Activated CD8-positive, alpha-beta memory T cell treated with anti-CD3 and anti-CD28 coated beads for 1 hour (primary cell): ENCODE results near the gene CEP250.
"Not testable (repeated sequence)": the region's sequence is repeated elsewhere in the genome, so short reads cannot be mapped to it uniquely, and the experiment has no call there.

Source experiments
- DNase-seq, 2 donors: peaks; one replicate each; pipeline ENCODE4 v3.0.0-alpha.2; 2020; ENCODE audit warnings: low read depth in 1 of 2; ENCODE audit errors: extremely low read depth in 1 of 2

The CEP250 gene

DNA sequence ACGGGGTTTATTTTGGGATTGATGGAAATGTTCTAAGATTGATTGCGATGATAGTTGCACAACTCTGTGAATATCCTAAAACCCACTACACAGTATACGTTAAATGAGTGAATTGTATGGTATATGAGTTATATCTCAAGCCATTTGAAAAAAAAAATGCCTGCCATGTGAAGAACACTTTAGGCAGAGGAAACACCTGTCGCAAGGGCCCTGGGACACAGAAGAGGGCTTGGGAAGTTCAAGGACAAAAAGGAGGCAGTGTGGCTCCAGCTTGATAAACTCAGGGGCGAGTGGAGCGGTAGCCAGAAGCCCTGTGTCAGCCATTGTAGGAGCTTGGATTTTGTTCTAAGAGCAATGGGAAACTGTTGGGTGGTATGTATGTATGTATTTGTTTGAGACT, 37.0 kb downstream of the CEP250 start:
- no peak for DNase-seq

DNA sequence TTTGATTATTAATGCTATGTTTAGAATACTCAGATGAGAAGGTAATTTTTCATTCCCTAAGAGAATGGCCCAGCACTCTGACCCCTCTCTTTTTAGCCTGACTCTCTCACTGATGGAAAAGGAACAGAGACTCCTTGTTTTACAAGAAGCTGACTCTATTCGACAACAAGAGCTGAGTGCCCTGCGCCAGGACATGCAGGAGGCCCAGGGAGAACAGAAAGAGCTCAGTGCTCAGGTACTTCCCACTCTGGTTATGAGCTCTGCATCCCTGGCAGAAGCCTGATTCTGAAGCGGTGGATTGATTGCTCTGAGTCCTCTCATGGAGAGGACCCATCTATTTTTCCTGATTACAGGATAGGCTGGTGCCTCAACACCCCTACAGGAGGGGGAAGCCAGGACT, 41.1 kb downstream of the CEP250 start:
- no peak for DNase-seq

GRCh38 chr20:35497320-35497719, 41.9 kb downstream of the CEP250 start:
- DNase-seq, result no peak

- no peak for DNase-seq
Measured at GRCh38 chr20:35497780-35498189, 42.4 kb downstream of the CEP250 start.

DNA sequence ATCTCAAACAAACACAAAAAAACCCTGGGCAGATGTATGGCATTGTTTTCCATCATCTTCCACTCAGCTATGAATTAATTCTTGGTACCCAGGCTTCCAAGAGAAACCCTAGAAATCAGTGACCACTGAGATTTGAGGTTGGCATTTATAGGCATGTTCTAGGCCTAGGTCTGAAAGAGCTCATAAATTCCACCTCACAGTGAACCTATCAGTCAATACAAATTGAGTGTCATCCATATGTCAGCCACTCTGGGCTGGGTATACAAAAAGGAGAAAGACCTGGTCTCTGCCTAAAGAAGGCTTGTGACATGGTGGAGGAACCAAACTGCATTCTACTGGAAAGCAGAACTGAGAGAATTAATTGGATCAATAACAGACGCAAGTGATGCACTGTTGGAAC, 43.9 kb downstream of the CEP250 start:
- no peak for DNase-seq

DNA sequence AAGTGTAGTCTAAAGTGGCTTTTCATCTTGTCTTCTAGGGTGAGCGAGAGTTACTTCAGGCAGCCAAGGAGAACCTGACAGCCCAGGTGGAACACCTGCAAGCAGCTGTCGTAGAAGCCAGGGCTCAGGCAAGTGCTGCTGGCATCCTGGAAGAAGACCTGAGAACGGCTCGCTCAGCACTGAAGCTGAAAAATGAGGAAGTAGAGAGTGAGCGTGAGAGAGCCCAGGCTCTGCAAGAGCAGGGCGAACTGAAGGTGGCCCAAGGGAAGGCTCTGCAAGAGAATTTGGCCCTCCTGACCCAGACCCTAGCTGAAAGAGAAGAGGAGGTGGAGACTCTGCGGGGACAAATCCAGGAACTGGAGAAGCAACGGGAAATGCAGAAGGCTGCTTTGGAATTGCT, 47.0 kb downstream of the CEP250 start:
- DNase-seq, result no peak

- no peak for DNase-seq
Measured at GRCh38 chr20:35503281-35503680, 47.9 kb downstream of the CEP250 start.

DNA sequence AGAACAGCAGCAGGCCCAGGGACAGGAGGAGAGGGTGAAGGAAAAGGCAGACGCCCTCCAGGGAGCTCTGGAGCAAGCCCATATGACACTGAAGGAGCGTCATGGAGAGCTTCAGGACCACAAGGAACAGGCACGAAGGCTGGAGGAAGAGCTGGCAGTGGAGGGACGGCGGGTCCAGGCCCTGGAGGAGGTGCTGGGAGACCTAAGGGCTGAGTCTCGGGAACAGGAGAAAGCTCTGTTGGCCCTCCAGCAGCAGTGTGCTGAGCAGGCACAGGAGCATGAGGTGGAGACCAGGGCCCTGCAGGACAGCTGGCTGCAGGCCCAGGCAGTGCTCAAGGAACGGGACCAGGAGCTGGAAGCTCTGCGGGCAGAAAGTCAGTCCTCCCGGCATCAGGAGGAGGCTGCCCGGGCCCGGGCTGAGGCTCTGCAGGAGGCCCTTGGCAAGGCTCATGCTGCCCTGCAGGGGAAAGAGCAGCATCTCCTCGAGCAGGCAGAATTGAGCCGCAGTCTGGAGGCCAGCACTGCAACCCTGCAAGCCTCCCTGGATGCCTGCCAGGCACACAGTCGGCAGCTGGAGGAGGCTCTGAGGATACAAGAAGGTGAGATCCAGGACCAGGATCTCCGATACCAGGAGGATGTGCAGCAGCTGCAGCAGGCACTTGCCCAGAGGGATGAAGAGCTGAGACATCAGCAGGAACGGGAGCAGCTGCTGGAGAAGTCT, 48.6 kb downstream of the CEP250 start:
- DNase-seq, result no peak

GRCh38 chr20:35504751-35505150, 49.4 kb downstream of the CEP250 start:
- DNase-seq, result no peak

- DNase-seq, result no peak
Measured at GRCh38 chr20:35506179-35506578, 50.8 kb downstream of the CEP250 start.

DNA sequence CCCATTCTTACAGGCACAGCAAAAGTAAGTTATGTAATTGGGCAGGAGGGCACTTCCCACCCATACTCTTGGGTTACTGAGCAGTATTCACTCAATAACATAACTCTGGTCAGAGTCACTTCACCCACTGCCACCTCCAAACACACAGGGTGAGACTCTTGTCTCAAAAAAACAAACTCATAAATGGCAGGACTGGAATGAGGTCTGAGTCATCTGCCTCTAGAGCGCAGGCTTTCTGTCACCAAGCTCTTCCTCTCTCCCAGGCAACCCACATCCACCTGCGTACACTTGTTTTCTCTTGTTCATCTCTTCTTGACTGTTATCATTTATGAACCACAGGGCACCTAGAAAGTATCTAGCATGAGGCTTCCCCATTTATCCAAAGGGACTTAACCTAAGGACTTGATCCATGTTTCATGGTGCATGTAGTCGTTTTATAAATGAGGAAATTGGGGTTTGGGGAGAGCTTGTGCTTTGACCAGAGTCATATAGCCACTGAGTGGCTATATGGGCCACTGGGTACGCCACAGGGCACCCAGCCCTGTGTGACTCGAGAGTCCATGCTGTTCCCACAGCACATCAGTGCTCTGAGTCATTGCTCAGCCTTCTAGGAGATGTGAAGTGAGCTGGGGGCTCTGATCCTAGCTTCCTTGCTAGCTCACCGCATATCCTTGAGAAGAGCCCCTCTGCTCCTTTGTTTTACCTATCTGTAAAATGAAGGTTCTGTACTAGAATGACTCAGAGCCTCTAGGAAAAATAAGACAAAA, 51.7 kb downstream of the CEP250 start:
- no peak for DNase-seq

DNA sequence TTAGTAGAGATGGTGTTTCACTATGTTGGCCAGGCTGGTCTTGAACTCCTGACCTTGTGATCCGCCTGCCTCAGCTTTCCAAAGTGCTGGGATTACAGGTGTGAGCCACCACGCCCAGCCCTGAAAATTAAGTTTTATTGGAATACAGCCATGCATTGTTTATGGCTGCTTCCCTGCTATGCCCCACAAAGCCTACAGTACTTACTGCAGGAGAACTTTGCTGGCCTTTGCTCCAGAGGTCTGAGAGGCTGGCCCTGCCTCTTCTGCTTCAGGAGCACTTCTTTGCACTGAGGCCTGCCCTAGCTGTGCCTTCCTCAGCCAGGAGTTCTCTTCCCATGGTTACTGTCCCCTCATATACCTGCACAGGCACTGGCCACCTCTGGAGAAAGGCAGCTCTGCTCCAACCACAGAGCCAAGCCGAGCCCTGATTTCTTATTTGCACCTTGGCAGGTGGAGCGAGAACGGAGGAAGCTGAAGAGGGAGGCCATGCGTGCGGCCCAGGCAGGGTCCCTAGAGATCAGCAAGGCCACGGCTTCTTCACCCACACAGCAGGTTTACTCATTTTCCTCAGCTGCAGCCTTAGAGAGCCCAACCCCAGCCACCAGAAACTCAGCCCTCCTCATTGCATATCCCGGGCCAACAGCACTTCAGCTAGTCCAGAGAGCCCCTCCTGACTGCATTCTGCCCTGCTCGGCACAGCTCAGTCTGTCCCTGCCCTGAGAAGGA, 53.3 kb downstream of the CEP250 start:
- DNase-seq, result no peak

GRCh38 chr20:35510951-35511735, 55.7 kb downstream of the CEP250 start:
- DNase-seq, result no peak

GRCh38 chr20:35511814-35512420, 56.5 kb downstream of the CEP250 start:
- DNase-seq, result no peak

- DNase-seq, result no peak
Measured at GRCh38 chr20:35514371-35514932, 59.1 kb downstream of the CEP250 start.

DNA sequence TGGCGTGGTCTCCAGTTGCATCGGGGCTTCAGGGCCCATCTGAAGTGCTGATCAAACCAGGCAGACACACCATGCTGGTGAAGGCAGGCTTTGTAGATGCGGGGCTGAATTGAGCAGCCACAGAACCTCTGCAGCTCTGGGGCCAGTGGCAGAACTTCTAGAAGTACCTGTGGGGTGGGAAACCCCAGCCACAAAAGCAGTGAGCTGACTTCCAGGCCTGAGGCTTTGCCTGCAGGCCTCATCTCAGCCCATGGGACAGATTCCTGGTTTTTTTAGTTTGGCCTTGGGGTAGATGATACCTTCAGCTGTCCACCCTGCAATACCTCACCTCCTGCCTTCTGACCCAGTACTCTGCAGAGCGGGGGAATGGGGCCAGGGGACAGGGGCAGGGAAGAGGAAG, 59.9 kb downstream of the CEP250 start:
- DNase-seq, result no peak

- no peak for DNase-seq
Measured at GRCh38 chr20:35515949-35516645, 60.7 kb downstream of the CEP250 start.

- no peak for DNase-seq
Measured at GRCh38 chr20:35517125-35517524, 61.7 kb downstream of the CEP250 start.

GRCh38 chr20:35517767-35518166, 62.4 kb downstream of the CEP250 start:
- DNase-seq, result not testable (repeated sequence)

GRCh38 chr20:35518955-35519354, 63.6 kb downstream of the CEP250 start:
- no peak for DNase-seq
